SK-N-SH treated with all-trans-retinoic acid at 6 μM for 48 hours (cell line): ENCODE measurements around the gene COL7A1.

Source experiments
- ATAC-seq: fragments of 200-7000 bp; cut with Tn5 transposase; 3 replicates; pipeline ENCODE4 v1.9.1; 2020; ENCODE audit warnings: mild to moderate bottlenecking, moderate library complexity
- ARNTL ChIP-seq: fragments of 450-650 bp; formaldehyde crosslinking; IDR thresholded peaks from 2 replicates; pipeline ENCODE4 v1.5.0; 2020; ENCODE audit warnings: low read depth, mild to moderate bottlenecking, moderate library complexity, borderline replicate concordance
- BACH2 ChIP-seq: fragments of 250-450 bp; sonication (Bioruptor Pico); IDR thresholded peaks from 2 replicates; pipeline ENCODE4 v1.9.0; 2021; ENCODE audit warnings: mild to moderate bottlenecking, borderline replicate concordance
- CSDC2 ChIP-seq: fragments of 250-450 bp; sonication (Bioruptor Pico); IDR thresholded peaks from 2 replicates; pipeline ENCODE4 v1.5.0; 2020; ENCODE audit warnings: mild to moderate bottlenecking, moderate library complexity
- ESRRG ChIP-seq: fragments of 250-450 bp; sonication (Bioruptor Pico); IDR thresholded peaks from 2 replicates; pipeline ENCODE4 v1.6.1; 2021; ENCODE audit warnings: mild to moderate bottlenecking
- ISL1 ChIP-seq: fragments of 250-450 bp; sonication (Bioruptor Pico); IDR thresholded peaks from 2 replicates; pipeline ENCODE4 v2.1.2; 2022; ENCODE audit warnings: mild to moderate bottlenecking, moderate library complexity
- OSR1 ChIP-seq: fragments of 250-450 bp; sonication (Bioruptor Pico); IDR thresholded peaks from 2 replicates; pipeline ENCODE4 v1.8.0; 2022; ENCODE audit warnings: moderate library complexity, mild to moderate bottlenecking, inconsistent platforms
- PPARA ChIP-seq: fragments of 250-450 bp; sonication (Bioruptor Pico); IDR thresholded peaks from 2 replicates; pipeline ENCODE4 v1.5.0; 2020; ENCODE audit warnings: mild to moderate bottlenecking, borderline replicate concordance
- RARB ChIP-seq: fragments of 250-450 bp; sonication (Bioruptor Pico); IDR thresholded peaks from 2 replicates; pipeline ENCODE4 v1.8.0; 2021; ENCODE audit warnings: mild to moderate bottlenecking, moderate library complexity
- SNAI2 ChIP-seq: fragments of 250-450 bp; sonication (Bioruptor Pico); IDR thresholded peaks from 2 replicates; pipeline ENCODE4 v1.5.0; 2020; ENCODE audit warnings: mild to moderate bottlenecking, moderate library complexity
- TCF4 ChIP-seq: fragments of 250-450 bp; sonication (Bioruptor Pico); IDR thresholded peaks from 2 replicates; pipeline ENCODE4 v1.8.0; 2021; ENCODE audit warnings: mild to moderate bottlenecking, moderate library complexity, borderline replicate concordance
- TOX ChIP-seq: fragments of 250-450 bp; sonication (Bioruptor Pico); IDR thresholded peaks from 2 replicates; pipeline ENCODE4 v1.8.0; 2021; ENCODE audit warnings: mild to moderate bottlenecking, moderate library complexity, borderline replicate concordance
- ZC3H10 ChIP-seq: fragments of 250-450 bp; sonication (Bioruptor Pico); IDR thresholded peaks from 2 replicates; pipeline ENCODE4 v1.5.1; 2021; ENCODE audit warnings: mild to moderate bottlenecking, moderate library complexity
- ZFP3 ChIP-seq: fragments of 250-450 bp; sonication (Bioruptor Pico); IDR thresholded peaks from 2 replicates; pipeline ENCODE4 v1.5.0; 2020; ENCODE audit warnings: mild to moderate bottlenecking, moderate library complexity
- ZFP30 ChIP-seq: fragments of 450-650 bp; formaldehyde crosslinking; IDR thresholded peaks from 2 replicates; pipeline ENCODE4 v1.5.0; 2022; ENCODE audit warnings: mild to moderate bottlenecking, moderate library complexity
- ZNF565 ChIP-seq: fragments of 450-650 bp; formaldehyde crosslinking; conservative IDR thresholded peaks from 2 replicates; pipeline ENCODE4 v1.5.0; 2020; ENCODE audit warnings: low read depth, mild to moderate bottlenecking, moderate library complexity
- ZNF70 ChIP-seq: fragments of 450-650 bp; formaldehyde crosslinking; IDR thresholded peaks from 2 replicates; pipeline ENCODE4 v1.5.0; 2020; ENCODE audit warnings: mild to moderate bottlenecking, moderate library complexity
- ZNF8 ChIP-seq: fragments of 450-650 bp; formaldehyde crosslinking; IDR thresholded peaks from 2 replicates; pipeline ENCODE4 v1.5.0; 2020; ENCODE audit warnings: mild to moderate bottlenecking, moderate library complexity
- TF ChIP-seq, protein P1 (sequence below): fragments of 250-450 bp; sonication (Bioruptor Pico); IDR thresholded peaks from 2 replicates; pipeline ENCODE4 v1.5.1; 2021; ENCODE audit warnings: mild to moderate bottlenecking, moderate library complexity
- TF ChIP-seq, protein P2 (sequence below): fragments of 250-450 bp; sonication (Bioruptor Pico); IDR thresholded peaks from 2 replicates; pipeline ENCODE4 v1.8.0; 2021; ENCODE audit warnings: low read depth, mild to moderate bottlenecking, moderate library complexity, borderline replicate concordance
- TF ChIP-seq, protein P3 (sequence below): fragments of 250-450 bp; sonication (Bioruptor Pico); IDR thresholded peaks from 2 replicates; pipeline ENCODE4 v1.5.0; 2020; ENCODE audit warnings: mild to moderate bottlenecking, moderate library complexity
- TF ChIP-seq, protein P4 (sequence below): fragments of 250-450 bp; sonication (Bioruptor Pico); IDR thresholded peaks from 2 replicates; pipeline ENCODE4 v1.8.0; 2020; ENCODE audit warnings: mild to moderate bottlenecking, moderate library complexity, borderline replicate concordance

The COL7A1 gene

DNA sequence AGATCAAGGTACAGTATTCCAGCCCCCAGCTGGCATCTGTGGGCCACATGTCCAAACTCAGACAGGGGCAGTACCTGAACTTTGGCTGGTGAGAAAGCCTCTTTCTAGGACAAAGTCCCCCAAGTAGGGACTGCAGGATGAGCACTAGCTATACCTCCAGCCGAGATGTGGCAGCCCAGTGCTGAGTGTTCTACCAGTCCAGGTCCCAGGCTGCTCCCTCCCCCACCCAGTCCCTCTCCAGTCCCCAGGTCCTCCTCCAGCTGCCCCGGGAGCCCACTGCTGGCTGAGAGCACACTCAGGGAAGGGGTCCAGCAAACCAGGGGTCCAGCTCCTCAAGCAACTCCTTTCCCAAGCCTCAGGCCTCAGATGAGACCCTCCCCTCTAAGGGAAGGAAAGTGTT is 38.6 kb upstream of the COL7A1 start (continued):
- no peak for TF ChIP-seq PPARA (CRISPR knock-in tag)
- TF ChIP-seq, protein P1, sequence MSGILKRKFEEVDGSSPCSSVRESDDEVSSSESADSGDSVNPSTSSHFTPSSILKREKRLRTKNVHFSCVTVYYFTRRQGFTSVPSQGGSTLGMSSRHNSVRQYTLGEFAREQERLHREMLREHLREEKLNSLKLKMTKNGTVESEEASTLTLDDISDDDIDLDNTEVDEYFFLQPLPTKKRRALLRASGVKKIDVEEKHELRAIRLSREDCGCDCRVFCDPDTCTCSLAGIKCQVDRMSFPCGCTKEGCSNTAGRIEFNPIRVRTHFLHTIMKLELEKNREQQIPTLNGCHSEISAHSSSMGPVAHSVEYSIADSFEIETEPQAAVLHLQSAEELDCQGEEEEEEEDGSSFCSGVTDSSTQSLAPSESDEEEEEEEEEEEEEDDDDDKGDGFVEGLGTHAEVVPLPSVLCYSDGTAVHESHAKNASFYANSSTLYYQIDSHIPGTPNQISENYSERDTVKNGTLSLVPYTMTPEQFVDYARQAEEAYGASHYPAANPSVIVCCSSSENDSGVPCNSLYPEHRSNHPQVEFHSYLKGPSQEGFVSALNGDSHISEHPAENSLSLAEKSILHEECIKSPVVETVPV = no peak
- TF ChIP-seq, protein P2, sequence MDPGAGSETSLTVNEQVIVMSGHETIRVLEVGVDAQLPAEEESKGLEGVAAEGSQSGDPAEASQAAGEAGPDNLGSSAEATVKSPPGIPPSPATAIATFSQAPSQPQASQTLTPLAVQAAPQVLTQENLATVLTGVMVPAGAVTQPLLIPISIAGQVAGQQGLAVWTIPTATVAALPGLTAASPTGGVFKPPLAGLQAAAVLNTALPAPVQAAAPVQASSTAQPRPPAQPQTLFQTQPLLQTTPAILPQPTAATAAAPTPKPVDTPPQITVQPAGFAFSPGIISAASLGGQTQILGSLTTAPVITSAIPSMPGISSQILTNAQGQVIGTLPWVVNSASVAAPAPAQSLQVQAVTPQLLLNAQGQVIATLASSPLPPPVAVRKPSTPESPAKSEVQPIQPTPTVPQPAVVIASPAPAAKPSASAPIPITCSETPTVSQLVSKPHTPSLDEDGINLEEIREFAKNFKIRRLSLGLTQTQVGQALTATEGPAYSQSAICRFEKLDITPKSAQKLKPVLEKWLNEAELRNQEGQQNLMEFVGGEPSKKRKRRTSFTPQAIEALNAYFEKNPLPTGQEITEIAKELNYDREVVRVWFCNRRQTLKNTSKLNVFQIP (CRISPR knock-in tag) = no peak
- TF ChIP-seq, protein P3, sequence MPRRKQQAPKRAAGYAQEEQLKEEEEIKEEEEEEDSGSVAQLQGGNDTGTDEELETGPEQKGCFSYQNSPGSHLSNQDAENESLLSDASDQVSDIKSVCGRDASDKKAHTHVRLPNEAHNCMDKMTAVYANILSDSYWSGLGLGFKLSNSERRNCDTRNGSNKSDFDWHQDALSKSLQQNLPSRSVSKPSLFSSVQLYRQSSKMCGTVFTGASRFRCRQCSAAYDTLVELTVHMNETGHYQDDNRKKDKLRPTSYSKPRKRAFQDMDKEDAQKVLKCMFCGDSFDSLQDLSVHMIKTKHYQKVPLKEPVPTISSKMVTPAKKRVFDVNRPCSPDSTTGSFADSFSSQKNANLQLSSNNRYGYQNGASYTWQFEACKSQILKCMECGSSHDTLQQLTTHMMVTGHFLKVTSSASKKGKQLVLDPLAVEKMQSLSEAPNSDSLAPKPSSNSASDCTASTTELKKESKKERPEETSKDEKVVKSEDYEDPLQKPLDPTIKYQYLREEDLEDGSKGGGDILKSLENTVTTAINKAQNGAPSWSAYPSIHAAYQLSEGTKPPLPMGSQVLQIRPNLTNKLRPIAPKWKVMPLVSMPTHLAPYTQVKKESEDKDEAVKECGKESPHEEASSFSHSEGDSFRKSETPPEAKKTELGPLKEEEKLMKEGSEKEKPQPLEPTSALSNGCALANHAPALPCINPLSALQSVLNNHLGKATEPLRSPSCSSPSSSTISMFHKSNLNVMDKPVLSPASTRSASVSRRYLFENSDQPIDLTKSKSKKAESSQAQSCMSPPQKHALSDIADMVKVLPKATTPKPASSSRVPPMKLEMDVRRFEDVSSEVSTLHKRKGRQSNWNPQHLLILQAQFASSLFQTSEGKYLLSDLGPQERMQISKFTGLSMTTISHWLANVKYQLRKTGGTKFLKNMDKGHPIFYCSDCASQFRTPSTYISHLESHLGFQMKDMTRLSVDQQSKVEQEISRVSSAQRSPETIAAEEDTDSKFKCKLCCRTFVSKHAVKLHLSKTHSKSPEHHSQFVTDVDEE = no peak
- no peak for TF ChIP-seq ESRRG (CRISPR knock-in tag)
- TF ChIP-seq ZC3H10 (CRISPR knock-in tag) = no peak

DNA sequence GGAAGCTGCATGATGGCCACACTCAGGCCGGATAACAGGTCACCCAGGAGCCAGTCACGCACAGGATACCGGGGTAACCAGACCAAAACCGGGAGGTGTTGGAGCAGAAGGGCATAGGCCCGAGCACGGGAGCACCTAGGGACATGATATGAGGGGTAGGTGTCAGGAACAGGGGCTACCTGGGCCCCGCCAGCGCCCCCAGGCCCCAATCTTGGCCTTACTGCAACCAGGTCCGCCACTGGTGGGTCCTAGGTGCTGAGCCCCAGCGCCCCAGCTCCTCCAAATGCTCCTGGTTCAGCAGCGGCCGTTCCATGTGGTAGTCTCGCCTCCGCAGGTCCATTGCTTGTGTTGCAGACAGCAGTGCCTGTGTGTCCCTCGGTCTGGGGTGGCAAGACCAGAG is 38.1 kb upstream of the COL7A1 start:
- no peak for TF ChIP-seq ESRRG (CRISPR knock-in tag)
- TF ChIP-seq ZC3H10 (CRISPR knock-in tag) = no peak
- no peak for TF ChIP-seq ZFP3 (CRISPR knock-in tag)
- TF ChIP-seq TCF4 (CRISPR knock-in tag) = no peak
- TF ChIP-seq RARB (CRISPR knock-in tag) = no peak
- TF ChIP-seq SNAI2 (CRISPR knock-in tag) = no peak
- TF ChIP-seq OSR1 (CRISPR knock-in tag) = no peak
- TF ChIP-seq TOX (CRISPR knock-in tag) = no peak
- TF ChIP-seq, protein P3 = no peak
- TF ChIP-seq ARNTL (CRISPR knock-in tag) = no peak
- TF ChIP-seq ZNF565 (CRISPR knock-in tag) = no peak
- TF ChIP-seq ISL1 (CRISPR knock-in tag) = no peak
- TF ChIP-seq, protein P4, sequence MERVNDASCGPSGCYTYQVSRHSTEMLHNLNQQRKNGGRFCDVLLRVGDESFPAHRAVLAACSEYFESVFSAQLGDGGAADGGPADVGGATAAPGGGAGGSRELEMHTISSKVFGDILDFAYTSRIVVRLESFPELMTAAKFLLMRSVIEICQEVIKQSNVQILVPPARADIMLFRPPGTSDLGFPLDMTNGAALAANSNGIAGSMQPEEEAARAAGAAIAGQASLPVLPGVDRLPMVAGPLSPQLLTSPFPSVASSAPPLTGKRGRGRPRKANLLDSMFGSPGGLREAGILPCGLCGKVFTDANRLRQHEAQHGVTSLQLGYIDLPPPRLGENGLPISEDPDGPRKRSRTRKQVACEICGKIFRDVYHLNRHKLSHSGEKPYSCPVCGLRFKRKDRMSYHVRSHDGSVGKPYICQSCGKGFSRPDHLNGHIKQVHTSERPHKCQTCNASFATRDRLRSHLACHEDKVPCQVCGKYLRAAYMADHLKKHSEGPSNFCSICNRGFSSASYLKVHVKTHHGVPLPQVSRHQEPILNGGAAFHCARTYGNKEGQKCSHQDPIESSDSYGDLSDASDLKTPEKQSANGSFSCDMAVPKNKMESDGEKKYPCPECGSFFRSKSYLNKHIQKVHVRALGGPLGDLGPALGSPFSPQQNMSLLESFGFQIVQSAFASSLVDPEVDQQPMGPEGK (CRISPR knock-in tag) = no peak
- TF ChIP-seq PPARA (CRISPR knock-in tag) = no peak
- TF ChIP-seq ZNF70 (CRISPR knock-in tag) = no peak
- TF ChIP-seq ZNF8 (CRISPR knock-in tag) = no peak
- TF ChIP-seq BACH2 = no peak
- TF ChIP-seq, protein P1 = no peak
- no peak for TF ChIP-seq ZFP30
- TF ChIP-seq CSDC2 (CRISPR knock-in tag) = no peak
- no peak for ATAC-seq
